Measurements from ENCODE around the gene SUN5. TPM values are rescaled to one million over a fixed set of nuclear protein-coding genes. Genes with fewer than 3 reads are reported as not detected.

SUN5 gene
- total and polyA plus RNA-seq, 8 donors = not detected

GRCh38 chr20:32969356-32970114, 34.7 kb downstream of the SUN5 start:
- Histone ChIP-seq H3K36me3 (no peaks in the 10 kb centered on the region), H3K4me1 (no peaks in the 10 kb centered on the region), H3K9me3 (no peaks in the 10 kb centered on the region), H3K27me3 (no peaks in the 10 kb centered on the region), H3K27ac (no peak overlapping the region), H3K4me3 (no peak overlapping the region)
- 70 to 71% methylated on average over 13 of the region's 13 CpGs for WGBS, 2 donors
- intact Hi-C loops (cut with DNase I) = no loop called here
- TF ChIP-seq, protein P1, sequence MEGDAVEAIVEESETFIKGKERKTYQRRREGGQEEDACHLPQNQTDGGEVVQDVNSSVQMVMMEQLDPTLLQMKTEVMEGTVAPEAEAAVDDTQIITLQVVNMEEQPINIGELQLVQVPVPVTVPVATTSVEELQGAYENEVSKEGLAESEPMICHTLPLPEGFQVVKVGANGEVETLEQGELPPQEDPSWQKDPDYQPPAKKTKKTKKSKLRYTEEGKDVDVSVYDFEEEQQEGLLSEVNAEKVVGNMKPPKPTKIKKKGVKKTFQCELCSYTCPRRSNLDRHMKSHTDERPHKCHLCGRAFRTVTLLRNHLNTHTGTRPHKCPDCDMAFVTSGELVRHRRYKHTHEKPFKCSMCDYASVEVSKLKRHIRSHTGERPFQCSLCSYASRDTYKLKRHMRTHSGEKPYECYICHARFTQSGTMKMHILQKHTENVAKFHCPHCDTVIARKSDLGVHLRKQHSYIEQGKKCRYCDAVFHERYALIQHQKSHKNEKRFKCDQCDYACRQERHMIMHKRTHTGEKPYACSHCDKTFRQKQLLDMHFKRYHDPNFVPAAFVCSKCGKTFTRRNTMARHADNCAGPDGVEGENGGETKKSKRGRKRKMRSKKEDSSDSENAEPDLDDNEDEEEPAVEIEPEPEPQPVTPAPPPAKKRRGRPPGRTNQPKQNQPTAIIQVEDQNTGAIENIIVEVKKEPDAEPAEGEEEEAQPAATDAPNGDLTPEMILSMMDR (IDR thresholded peaks at IDR 0.05) = no peak
- no peak for FAIRE-seq
- DNase-seq = peak in 2 of 6 donors; percentile 2 to 28
- ATAC-seq = no peak

DNA sequence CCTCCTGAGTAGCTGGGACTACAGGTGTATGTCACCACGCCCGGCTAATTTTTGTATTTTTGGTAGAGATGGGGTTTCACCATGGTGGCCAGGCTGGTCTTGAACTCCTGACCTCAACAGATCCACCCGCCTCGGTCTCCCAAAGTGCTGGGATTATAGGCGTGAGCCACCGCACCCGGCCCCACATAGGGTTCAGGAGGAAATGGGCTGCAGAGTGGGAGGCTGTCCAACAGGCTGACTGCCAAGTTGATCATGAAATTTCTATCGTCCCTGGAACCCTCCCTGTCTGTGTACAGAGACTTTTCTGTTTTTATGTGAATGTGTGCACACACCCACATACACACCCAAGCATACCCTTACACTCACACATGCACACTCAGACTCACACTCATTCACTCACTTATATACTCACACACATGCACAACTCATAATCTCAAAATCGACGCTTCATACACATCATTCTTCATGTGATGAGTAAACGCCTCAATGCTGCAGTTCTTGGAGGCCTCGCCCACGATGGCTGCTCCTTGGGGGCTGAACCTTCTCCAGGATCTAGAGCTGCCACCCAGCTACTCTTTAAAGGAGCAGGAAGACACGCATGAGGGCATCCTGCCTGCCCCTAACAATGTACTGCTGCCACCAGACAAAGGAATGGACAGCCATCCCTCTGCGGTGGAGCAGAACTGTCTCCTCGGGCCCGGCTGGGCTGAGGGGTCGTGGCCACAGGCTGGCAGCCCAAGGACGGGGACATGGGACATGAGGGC, 35.6 kb downstream of the SUN5 start:
- TF ChIP-seq, protein P1 (IDR thresholded peaks at IDR 0.05) = no peak
- intact Hi-C loops (cut with DNase I) = no loop called here
- WGBS, 2 donors = 59 to 65% methylated on average over 19 of the region's 19 CpGs
- ATAC-seq (no peak), DNase-seq (peak in 2 of 6 donors; percentile 4 to 20), FAIRE-seq (no peak)
- Histone ChIP-seq H3K36me3 (no peaks in the 10 kb centered on the region), H3K4me1 (no peaks in the 10 kb centered on the region), H3K27ac (no peak overlapping the region), H3K9me3 (no peaks in the 10 kb centered on the region), H3K4me3 (no peak overlapping the region), H3K27me3 (no peaks in the 10 kb centered on the region)

DNA sequence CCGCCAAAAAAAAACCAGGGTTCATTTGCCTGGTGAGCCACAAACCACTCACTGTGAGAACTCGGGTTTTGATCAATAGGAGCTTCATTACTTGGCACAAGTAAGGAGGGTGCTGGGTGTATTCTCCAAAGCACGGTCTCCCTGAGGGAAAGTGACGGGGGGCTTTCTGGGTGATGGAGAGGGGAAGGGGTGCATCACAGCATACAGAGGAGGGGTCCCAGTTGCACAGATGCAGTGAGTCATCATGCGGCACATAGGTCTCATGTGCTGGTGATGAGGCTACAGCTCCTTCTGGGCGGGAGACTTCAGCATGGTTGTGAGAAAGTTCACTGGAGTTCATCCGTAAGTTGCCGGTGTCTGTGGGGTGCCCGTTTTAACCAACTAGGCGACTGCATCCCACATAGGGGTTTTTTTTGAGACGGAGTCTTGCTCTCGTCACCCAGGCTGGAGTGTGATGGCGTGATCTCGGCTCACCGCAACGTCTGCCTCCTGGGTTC, 36.2 kb downstream of the SUN5 start:
- ATAC-seq = no peak
- TF ChIP-seq, protein P1 (IDR thresholded peaks at IDR 0.05) = no peak
- intact Hi-C loops (cut with DNase I) = no loop called here
- no peaks in the 10 kb centered on the region for H3K27me3 ChIP-seq
- no peaks in the 10 kb centered on the region for H3K9me3 ChIP-seq
- no peaks in the 10 kb centered on the region for H3K4me1 ChIP-seq
- H3K27ac ChIP-seq = no peak overlapping the region
- no peaks in the 10 kb centered on the region for H3K36me3 ChIP-seq
- DNase-seq = peak in 1 of 6 donors; percentile 1
- 71 to 79% methylated on average over 16 of the region's 16 CpGs for WGBS, 2 donors
- no peak overlapping the region for H3K4me3 ChIP-seq
- no peak for FAIRE-seq

GRCh38 chr20:32966881-32967781, 37.1 kb downstream of the SUN5 start:
- TF ChIP-seq, protein P1 (IDR thresholded peaks at IDR 0.05) = no peak
- H3K27ac ChIP-seq = no peak overlapping the region
- no peak overlapping the region for H3K4me3 ChIP-seq
- DNase-seq (peak in 2 of 6 donors; percentile 4 to 26), ATAC-seq (no peak), FAIRE-seq (no peak)
- H3K9me3 ChIP-seq = no peaks in the 10 kb centered on the region
- no peaks in the 10 kb centered on the region for H3K4me1 ChIP-seq
- intact Hi-C loops (cut with DNase I) = no loop called here
- no peaks in the 10 kb centered on the region for H3K36me3 ChIP-seq
- WGBS, 2 donors = 67 to 74% methylated on average over 16 of the region's 16 CpGs
- no peaks in the 10 kb centered on the region for H3K27me3 ChIP-seq
